Left renal cortex interstitium (tissue), 4 donors: Measurements from ENCODE around the gene SORBS1. TPM values are rescaled to one million over a fixed set of nuclear protein-coding genes. Genes with fewer than 3 reads are reported as not detected.

ENCODE experiments used
- DNase-seq, 4 donors: peaks; one replicate each; pipeline ENCODE4 v3.0.0-alpha.2; 2013; ENCODE audit warnings: low read depth in 4 of 4, low spot score in 2 of 4, missing footprints in 1 of 4
- polyA plus RNA-seq, 4 donors: library from polyadenylated mRNA; unstranded; fragments of 120-200 nt; gene quantifications; one replicate each; pipeline ENCODE4 v1.2.1, GENCODE V29; 2013; ENCODE audit not compliant: insufficient read length in 4 of 4

The SORBS1 gene
- polyA plus RNA-seq, 4 donors, result 26.1 to 37.8 (median 29.2) TPM

DNA sequence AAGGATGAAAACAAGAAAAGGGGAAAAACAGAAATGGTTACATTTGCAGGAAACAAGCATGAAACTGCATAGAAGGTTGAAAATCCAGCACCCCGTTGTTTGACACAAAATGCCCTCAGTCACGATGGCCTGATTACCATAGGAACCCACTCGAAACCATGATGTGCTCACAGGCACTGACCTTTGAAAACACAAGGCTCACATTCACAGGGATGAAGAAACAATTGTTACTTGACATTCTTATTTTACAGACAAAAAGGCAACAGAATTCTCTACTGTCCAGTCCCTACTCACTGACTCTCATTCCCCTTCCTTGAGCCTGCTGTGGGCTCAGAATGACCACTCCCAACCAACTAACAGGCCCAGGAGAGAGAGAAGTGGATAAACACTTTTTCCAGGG is 138.9 kb downstream of the SORBS1 start:
- DNase-seq, result no peak

DNA sequence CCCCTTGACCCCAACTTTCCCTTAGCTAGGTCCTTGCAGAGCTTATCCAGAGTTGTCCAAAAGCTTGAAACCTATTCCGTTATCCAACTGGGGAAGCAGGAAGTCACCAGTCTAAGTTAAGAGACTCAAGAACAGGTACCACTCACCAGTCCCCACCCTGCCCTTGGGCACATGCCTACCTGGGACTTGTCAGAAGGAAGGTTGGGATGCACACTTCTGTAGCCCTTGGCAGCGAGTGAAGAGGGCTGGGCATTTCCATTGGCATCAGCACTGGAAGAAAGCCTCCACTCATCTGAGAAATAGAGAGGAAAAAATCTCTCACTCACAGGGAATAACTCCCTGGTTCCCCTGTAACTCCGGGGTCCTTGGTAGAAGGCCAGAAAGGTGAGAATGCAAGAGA is 139.4 kb downstream of the SORBS1 start:
- no peak for DNase-seq

DNA sequence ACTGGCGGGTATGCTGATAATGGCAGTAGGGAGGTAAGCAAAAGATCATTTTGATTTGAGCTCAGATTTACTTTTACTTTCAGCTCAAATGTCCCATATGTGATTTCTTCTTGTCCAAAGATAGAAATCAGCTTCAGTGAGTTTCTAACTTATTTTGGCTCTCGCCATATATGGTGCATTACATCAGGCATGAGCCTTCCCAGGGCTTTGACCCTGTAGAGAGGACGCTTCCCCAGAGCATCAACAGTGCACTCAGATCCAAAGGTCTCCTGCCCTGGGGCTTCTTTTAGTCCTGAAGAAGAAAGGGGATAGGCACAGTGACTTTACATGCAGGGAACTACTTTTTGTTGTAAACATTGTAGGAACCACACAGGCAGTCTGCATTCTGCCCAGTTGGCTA is 141.8 kb downstream of the SORBS1 start:
- DNase-seq, result no peak

DNA sequence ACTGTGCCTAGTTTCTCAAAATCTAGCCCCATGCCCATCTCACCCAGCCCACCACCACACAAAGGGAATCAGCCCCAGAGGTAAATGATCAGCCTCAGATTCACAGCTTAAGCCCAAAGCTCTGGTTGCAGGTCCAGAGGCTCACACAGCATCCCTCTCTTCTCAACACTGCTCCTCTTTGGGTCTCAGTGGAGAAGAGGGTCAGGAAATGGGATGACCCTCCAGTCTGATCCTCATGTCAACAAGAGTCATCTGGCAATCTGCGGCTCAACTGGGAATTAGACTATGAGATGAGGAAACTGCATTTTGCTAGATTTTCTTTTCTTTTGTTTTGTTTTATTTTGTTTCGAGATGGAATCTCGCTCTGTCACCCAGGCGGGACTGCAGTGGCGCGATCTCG is 144.2 kb downstream of the SORBS1 start:
- DNase-seq, result no peak

DNA sequence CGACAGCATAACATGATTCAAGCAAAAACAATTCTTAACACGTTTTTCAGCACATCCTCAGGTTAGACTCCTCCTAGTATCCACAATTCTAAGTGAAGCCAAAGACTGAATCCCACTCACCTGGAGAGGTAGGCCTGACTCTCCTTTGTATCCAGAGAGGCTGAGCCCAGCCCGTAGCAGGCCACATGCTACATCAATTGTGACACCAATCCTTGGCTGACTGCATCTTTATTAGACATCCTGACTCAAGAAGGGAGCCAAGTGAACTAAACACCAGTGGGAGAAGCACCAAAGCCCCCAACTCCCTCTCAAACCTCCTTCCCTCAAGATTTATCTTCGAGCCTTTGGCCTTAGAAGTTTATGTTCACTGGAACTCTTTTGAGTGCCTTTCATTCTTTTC is 144.9 kb downstream of the SORBS1 start:
- no peak for DNase-seq

DNA sequence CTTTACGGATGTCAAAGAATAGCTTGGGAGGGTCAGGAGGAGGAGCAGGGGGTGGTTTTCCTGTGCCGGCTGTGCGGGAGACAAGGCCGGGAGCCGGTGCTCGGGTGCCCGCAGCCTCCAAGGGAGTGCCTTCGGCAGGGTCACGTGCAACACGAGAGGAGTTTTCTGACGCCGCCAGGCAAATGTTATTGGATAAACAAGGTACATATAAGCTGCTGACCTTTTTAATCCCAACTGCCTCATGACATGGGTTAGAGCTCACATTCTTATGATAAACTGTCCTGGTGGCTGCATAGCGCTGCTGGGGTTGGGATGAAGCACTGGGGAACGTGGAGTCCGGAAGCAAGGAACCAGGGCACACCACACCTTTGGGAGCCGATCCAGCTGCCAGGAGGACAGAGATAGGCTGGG is 145.5 kb downstream of the SORBS1 start:
- DNase-seq, result no peak

DNA sequence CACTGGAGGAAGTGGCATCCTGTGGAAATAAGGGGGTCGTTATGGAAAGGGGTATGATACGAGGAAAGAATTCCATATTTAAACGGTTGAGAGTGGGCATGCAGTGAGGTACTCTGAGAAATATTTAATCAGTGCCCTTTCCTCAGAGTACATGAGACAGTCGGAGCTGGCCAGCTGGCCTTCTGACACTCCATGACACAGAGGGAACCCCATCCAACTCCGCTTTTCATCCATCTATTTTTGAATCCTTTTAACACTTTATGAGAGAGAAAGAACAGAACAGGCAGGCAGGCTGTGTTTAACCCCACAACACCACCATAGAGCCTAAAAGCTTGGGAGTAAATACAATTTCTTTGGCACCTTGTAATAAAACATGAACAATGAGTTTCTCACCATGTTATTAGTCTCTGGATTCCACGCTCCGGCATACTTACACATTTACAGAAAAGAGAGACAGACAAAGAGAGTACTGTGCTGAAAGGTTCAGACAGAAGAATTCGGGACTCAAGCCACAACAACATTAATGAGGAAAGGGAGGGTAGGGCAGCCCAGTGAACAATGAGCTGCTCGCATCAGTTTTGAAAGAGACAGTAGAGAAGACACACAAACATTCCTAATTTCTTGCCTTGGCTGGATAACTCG is 146.2 kb downstream of the SORBS1 start:
- no peak for DNase-seq

DNA sequence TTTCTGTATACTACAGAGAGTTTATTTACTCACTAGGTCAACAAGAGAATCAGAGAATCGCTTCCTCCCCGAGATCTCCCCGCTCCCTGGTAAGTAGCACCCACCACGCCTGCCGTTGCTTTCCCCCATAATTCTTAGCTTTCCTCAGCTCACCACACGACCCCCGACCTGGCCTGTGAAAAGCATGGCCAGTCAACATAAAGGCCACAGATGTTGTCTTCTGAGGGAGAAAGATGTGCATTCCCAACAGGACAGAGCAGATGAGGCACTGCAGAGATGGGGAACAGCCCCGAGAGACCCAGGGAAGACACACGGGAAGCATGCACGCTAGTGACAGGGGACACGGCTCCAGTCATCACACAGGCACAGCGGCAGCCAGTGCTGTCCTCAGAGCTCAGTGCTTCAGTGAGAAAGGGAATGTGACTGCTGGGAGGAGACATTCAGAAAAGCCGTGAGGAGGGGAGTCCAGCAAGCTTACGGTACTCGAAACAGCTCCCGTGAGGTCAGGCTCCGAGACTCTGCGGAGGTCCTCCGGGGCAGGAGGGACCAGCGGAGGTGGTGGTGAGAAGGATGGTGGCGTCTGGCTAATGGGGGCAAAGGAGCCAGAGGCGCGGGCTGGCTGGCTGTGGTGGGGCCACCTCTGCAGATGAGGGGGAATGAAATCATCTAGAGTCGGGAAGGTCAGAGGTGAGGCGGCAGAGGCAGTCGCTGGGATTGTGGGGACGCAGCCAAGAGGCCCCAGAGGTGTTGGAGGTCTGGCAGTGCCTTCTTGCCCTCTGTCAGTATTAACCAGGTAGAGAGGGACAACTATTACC is 146.9 kb downstream of the SORBS1 start:
- no peak for DNase-seq

DNA sequence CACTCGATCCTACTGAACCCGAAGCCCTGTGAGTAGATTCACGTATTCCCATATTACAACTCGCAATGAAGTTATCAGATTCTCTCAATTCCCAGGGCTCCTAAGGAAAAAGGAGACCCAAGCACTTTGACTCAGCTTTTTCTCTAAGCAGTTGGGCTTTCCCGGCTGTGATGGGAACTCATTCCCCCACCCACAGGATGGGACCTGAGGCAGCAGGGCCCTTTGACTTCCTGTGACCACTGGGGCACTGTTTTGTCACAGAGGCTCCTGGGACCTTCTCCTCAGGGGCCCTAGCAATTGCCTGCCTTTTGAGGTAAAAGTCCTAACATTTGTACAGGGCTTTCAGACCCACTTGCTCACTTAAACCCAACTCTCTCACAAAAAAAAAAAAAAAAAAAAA is 147.6 kb downstream of the SORBS1 start:
- DNase-seq, result no peak

DNA sequence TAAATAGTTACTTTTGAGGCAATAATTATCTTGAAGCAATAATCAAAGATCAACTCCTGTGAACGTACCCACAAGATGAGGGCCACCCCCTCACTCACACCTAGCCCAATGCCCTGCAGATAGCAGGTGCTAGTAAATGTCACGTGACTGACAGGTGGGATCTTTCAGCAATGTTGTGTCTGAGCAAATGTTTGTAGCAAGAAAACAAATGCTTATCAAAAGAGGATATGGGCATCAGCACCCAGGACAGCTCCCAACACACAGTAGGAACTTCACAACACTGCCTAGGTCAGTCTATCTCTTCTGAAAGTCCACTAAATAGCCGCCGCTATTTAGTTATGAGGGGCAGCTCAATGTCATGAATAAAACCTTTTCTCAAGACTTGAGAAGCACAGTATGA is 149.5 kb downstream of the SORBS1 start:
- DNase-seq, result no peak

DNA sequence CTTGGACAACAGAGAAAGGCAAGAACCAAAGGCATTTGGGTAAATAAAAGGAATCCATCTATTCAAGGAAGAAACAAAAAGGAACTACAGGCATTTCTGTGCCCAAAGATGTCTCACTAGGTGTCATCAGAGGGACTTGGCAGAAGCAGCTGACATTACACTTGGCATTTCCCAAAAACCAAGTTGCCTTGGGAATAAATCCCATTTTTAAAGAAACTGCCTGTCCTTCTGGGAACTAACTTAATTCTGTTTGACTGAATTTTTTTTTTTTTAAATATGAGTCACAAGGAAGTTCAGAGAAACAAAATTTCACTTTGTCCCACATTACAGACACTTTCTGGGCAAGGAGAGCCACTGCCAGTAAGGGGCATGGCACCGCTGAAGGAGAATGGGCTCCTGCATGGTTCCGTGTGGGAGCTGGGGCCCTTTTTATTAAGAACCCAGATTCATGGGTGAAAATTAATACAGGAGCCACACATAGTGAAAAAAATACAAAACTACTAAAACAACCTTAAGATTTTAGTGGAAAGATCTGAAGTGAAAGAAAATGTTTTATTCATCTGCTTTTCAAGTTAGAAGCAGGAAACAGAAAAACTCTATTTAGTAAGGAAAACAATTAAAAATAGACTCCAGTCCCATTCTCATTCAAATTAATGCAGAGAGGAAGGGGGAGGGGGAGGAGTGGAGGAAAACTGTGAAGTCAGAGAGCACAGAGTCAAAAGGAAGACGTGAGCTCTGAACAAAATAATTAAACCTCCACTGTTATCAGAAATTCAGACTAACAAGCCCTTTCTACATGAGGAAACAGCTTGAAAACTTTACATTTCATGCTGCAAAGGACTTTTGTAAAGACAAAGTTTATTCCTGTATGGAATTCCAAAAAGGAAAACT is 151.9 kb downstream of the SORBS1 start:
- DNase-seq, result no peak

DNA sequence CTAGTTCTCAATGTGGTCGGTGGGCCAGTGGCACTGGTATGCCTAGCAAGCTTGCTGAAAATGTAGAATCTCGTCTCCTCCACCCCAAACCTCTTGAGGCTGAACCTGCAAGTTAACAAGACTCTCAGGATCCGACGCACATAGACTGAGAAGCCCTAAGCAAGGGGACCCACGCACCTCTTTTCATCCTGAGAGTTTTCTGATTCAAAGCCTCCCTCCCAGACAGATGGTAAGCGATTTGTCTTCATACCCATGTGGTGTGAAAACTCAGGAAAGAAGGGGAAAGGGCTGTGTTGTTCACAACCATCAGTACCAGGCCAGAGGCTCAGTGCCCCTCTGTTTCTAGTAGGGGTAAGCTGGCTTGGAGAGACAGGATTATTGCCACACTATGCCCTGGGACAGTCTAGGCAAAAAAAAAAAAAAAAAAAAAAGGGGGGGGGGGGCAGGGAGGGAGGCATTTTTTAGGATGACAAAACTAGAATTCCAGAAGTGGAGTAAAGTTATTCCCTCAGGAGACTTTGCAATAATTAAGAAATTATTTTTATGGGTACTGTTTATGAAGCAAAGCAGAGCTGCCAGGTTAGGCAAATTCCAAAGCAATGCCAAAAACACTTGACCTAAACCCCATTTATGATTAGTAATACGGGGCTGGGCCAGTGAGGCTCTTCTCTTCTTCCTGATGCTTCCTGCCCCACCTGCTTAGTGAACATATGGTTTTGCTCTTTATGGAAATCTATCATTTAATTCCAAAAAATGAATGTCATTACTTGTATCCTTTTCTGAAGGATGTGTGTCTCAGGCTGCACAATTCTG is 152.8 kb downstream of the SORBS1 start:
- DNase-seq, result no peak

DNA sequence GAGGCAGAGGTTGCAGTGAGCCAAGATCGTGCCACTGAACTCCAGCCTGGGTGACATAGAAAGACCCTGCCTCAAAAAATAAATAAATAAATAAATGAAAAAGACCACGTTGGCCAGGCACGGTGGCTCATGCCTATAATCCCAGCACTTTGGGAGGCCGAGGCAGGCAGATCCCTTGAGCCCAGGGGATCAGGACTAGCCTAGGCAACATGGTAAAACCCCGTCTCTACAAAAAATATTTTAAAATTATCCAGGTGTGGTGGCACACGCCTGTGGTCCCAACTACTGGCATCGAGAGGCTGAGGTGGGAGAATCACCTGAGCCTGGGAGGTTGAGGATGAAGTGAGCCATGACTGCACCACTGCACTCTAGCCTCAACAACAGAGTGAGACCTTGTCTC is 153.6 kb downstream of the SORBS1 start:
- no peak for DNase-seq

DNA sequence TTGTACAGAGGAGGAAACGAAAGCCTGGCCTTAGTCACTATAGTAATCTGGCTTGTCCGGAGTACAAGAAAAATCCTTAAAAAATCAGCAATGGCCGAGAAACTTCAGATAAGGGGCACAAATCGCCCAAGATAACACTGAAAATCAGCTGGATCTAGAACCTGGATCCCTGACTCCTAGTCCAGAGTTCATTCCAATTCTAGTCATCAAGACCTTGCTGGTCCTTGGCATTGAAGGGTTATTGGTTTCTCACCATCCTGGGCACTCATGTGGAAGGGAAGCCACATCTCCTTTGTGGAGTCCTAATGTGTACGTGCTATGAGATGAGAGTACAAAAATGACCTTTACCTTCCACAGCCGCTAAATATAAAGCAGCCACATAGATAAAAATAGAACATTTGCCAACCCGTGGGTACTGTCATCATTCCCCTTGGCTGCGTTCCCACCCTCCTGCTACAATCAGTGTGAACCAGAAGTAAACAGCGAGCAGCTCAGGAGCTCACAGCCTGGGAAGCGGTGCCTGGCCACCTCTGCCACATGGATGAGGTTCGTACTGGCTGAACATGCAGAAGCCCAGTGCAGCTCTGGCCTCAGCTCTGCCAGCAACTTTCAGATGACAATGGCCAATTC is 154.4 kb downstream of the SORBS1 start:
- DNase-seq, result no peak

DNA sequence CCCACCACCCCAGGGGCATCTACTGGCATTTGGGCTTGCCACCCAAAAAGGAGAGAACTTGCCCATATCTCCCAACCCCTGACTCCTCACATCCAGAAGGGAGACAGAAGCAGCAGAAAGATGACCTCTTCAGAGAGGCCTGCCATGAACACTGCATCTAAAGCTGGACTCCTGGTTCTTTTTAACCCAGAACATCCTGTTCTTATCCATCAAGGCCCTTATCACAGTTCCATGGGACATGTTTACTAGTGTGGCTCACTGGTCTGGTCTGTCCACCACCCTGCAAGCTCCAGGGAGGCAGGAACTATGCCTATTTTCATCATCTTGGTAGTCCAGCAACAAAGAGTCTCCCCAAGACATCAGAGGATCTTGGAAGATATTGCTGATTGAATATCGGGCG is 155.5 kb downstream of the SORBS1 start:
- DNase-seq, result no peak

DNA sequence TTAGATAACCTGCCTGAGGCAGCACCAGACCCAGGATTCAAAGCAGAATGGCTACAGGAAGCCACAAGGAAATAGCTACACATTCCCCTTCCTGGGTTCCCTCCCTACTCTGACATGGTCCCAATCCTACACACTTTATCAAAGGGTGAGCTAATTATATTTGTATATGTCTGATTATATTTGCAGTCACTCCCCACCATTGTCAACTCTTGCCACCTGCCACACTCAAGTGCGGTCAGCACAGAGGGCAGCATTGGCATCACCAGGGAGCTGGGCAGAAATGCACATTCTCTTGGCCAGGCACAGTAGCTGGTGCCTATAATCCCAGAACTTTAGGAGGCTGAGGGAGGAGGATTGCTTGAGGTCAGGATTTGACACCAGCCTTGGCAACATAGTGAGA is 156.3 kb downstream of the SORBS1 start:
- DNase-seq, result no peak

DNA sequence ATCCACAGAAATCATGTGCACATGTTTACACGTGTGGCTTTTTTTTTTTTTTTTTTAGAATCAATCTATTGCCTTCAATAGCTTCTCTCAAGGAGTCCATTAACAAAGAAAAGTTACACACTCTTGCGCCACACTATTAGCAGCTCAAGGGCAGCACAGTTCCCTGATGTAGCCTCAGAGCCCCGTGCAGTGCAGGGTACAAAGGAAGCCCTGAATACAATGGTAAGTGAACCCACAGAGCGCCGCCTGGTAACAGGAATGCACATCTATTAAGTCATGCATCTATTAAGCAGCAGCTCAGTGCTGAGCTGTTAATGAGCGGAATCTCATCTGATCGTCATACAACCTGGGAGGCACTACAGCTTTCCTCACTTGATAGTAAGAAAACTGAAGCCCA is 156.7 kb downstream of the SORBS1 start:
- no peak for DNase-seq

DNA sequence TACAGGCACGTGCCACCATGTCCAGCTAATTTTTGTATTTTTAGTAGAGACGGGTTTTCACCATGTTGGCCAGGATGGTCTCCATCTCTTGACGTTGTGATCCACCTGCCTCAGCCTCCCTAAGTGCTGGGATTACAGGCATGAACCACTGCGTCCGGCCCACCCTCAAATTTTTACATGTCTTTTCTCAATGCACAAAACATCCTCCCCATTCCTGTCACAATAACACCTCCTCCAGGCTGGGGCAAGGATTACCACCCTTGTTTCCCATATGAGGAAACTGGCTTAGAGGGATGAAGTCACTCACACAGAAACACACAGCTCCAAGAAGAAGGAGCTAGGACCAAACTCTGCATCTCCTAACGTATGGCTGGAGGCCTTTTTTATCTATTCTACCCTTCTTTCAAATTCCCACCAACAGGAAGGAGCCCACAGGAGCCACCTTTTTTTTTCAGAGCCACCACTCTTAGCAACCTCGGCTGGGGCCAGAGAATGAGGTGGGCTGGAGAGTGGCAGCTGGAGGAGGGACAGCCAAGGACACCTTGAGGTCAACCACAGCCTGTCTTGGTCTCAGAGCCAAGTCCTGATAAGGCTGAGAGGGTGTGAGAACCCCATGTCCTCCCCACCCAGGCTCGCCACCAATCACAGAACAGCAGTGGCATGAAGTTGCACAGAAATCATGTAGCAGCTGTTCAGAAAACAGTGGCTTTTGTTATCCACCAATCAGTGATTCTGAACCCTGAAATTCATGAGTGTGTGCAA is 157.3 kb downstream of the SORBS1 start:
- DNase-seq, result no peak

DNA sequence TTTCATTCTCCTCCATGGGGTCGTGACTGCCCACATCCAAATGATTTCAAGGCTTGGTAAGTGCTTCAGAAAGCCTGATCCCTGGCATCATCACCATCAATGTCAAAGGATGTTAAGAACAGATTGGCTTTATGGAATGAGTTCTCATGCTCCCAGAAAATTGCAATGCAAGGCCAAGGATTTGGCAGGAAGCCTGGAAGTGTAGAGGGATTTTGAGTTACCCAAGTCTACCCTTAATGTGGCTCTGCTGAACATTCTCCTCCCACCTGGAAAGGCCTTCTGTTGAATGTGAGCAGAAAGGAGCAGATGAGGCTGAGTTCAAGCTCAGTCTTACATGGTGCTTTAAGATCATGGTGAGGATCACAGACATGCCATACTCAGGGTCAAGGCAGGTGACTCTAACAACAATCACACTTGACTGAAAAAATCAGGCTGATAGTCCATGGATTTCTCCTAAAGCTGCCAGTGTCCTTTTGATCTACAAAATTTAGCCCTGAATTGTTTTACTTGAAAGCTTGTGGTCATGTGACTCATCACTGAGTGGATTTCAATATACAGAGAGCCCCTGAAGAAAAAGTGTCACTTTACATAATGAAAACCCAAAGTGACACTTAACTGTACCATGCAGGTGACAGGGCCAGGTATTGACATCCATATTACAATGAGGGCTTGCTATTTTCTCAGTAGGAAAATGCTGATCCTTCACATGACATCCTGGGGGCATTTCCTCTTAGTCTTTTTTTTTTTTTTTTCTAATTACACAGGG is 159.3 kb downstream of the SORBS1 start:
- no peak for DNase-seq
